Omental fat pad (tissue), 4 donors: ENCODE results near the gene MCF2L2. TPM values are rescaled to one million over a fixed set of nuclear protein-coding genes. Genes with fewer than 3 reads are reported as not detected.

Experiments
- ATAC-seq: fragments of 150-250 bp; one replicate; pipeline ENCODE4 v1.9.1; 2016; ENCODE audit warnings: mild to moderate bottlenecking, moderate library complexity; ENCODE audit not compliant: low FRiP score
- DNase-seq: peaks from one replicate; pipeline ENCODE4 v3.0.0-alpha.2; 2019; ENCODE audit warnings: low spot score
- CTCF ChIP-seq, 3 donors: fragments of 450-650 bp; IDR thresholded peaks; one replicate each; pipeline ENCODE4 v1.5.1; 2016 to 2017; ENCODE audit warnings: antibody characterized with exemption in 3 of 3, mild to moderate bottlenecking in 3 of 3, moderate library complexity in 2 of 3
- total RNA-seq, 4 donors: library from RNA; depleted of rRNA; stranded (reverse); fragments of >200 nt; gene quantifications; one replicate each; pipeline ENCODE4 v1.1.0, GENCODE V29; 2016

MCF2L2 gene
- total RNA-seq, 4 donors from 2014 or later, result under 0.01 to 0.84 (median 0.39) TPM

GRCh38 chr3:183386651-183387050 lies 41.8 kb downstream of the MCF2L2 start:
- DNase-seq, result no peak
- no peak for ATAC-seq
- no peak for TF ChIP-seq CTCF (IDR thresholded peaks at IDR 0.05)

GRCh38 chr3:183385698-183386613 lies 42.5 kb downstream of the MCF2L2 start:
- peak; percentile 69 for ATAC-seq
- DNase-seq, result no peak

GRCh38 chr3:183381673-183382072 lies 46.7 kb downstream of the MCF2L2 start:
- ATAC-seq (no peak), DNase-seq (no peak)
- TF ChIP-seq CTCF (IDR thresholded peaks at IDR 0.05), result no peak

More at GRCh38 chr3:183385698-183386613, 42.5 kb downstream of the MCF2L2 start:
- TF ChIP-seq CTCF (IDR thresholded peaks at IDR 0.05), result peak in 1 of 3 donors; percentile 33

- no peak for DNase-seq
Measured at GRCh38 chr3:183381179-183381578, 47.2 kb downstream of the MCF2L2 start.

GRCh38 chr3:183378951-183379350 lies 49.5 kb downstream of the MCF2L2 start:
- DNase-seq (no peak), ATAC-seq (no peak)
- no peak for TF ChIP-seq CTCF (IDR thresholded peaks at IDR 0.05)

More at GRCh38 chr3:183381179-183381578, 47.2 kb downstream of the MCF2L2 start:
- ATAC-seq, result no peak
- no peak for TF ChIP-seq CTCF (IDR thresholded peaks at IDR 0.05)

- ATAC-seq, result no peak
- no peak for TF ChIP-seq CTCF (IDR thresholded peaks at IDR 0.05)
- no peak for DNase-seq
Measured at GRCh38 chr3:183378545-183378944, 49.9 kb downstream of the MCF2L2 start.

GRCh38 chr3:183378008-183378407 lies 50.4 kb downstream of the MCF2L2 start:
- ATAC-seq (no peak), DNase-seq (no peak)
- no peak for TF ChIP-seq CTCF (IDR thresholded peaks at IDR 0.05)
